ENCODE measurements around the gene SQOR. TPM values are rescaled to one million over a fixed set of nuclear protein-coding genes. Genes with fewer than 3 reads are reported as not detected.

SQOR gene
- total RNA-seq, 1 experiment from 2014 or later, result 23.6 TPM

DNA sequence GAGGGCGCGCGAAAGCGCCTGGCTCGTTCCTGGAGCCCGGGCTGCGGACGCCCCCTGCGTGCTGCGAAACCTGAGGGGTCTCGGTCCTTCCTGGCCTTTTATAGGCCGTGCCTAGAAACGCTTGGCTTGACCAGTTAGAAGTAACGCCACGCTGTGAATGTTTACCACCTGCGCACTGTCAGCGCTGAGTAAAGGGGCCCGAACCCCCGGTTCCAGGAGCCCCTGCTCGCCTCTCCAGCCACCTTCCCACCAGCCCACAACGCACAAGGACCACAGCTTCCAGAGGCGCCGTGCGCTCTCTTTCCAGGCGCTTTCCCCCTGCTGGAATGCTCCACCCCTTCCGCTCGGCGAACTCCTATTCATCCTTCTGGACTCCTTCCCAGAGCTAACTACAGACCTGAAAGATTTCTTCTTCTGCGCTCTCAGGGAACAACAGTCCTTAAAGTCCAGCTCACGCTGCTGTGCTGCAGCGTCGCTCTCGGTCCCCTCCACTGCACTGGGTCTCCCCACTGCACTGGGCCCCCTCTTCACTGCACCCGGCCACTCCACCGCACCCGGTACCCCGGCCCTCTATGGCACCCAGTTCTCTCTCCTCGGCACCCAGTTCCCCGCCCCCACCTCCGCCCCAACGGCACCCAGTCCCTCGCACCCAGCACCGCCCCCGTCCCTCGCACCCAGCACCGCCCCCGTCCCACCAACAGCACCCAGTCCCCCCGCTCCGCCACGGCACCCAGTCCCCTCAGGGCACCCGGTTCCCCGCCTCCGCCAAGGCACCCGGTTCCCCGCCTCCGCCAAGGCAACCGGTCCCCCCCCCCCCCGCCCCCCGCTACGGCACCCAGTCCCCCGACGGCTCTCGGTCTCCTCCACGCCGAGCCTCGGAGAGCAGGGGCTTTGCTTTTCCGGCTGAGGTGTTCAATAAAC lies 69.8 kb downstream of the SQOR start:
- DNase-seq (ENCODE audit: extremely low read depth, low read depth), result no peak

DNA sequence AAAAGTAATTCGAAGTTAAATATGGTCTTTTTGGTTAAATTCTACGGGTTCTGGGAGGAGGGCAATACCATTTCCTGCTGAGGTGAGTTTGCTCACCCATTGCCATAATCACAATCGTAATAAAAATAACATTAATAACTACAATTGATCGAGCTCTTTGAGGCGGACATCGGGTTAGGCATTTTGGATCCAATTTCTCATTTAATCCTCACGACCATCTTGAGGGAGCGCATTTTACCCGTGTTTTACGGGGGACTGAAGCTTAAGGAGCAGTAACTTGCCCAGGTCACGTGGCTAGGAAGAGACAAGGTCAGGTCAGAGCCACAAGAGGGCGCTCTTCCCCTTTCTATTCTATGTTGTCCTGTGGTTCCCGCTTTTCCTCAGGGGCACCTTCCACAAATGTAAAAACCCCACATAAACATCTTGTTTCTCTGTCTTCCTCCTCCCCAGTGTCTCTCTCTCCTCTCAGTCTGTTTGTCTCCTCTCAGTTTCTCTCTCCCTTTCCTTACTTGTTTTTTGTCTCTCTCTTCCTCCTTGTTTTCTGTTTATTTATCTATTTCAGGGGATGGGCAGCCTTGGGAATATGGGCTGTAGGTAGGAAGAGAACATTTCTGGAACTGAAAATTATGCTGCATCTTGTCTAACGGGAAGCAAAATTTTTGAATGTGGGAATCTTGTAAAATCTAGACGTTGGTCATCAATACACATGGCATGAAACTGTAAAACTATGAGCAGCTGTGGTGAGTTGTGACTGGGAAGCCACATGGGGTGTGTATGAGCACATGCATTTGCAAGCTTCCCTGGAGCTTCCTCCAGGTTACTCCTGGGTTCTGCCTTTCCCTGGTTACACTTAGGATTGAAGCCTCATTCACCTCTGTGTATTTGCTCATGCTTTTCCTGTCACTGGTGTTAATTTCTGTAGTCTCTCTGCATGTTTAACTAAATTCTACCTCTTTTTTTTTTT lies 71.0 kb downstream of the SQOR start:
- peak; percentile 77 for DNase-seq (ENCODE audit: extremely low read depth, low read depth)

DNA sequence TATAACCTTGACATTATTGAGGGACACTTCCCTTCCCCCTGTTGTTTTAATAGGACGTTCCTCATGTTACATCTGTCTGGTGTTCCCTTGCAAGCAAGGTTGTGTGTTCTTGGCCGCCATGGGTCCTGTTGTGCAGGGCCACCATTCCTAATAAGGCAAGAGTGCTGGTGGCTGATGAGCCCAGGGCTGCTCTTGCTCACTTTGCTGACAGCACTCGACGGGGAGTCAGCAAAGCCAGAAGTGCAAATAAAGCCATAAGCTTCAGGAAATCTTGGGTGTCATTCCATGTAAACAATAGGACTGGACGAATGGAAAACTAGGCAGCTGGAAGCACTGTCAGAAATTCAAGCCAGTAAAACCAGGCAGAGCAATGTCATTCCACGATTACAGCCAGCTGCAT lies 75.8 kb downstream of the SQOR start:
- no peak for DNase-seq (ENCODE audit: extremely low read depth, low read depth)

DNA sequence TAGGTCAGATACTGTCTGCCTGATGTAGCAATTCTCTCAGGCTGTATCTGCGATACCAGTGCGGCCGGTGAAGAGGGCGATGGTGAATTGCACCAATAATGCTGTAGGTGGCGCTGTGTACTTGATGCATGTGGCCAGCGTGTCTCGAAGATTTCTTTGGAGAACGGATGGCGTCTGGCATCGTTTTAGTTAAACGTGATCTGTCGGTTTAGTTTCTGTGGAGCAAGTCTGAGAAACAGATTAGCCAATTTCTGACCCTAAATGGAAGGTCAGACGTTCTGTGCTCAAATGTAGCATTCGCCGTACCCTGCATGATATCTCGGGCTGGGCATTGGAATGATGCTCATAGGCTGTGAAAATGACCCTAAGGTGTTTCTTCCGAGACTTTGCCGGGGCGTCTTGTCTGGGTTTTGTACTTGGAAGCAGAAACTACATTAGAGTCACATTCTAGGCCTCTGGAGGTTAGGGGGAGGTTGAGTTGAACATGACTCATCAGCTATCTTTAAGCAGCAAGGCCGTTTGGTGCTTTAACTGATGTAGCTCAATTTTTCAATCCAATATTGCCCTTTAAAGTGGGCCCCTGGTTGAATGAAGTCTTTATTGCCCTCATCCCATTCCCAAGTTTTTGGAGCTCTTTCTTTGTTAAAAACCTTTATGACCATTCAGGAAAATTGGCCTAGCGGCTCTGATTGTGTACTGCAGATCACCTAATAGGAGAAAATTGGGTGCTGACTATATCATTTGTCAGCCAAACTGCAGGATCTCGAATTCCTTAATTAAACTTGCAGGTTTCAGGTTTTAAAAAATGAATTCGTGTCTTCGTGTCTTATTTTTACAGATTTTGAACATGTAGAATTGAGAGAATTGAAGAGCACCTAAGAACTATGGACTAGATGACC lies 80.0 kb downstream of the SQOR start:
- peak; percentile 47 for DNase-seq (ENCODE audit: extremely low read depth, low read depth)

DNA sequence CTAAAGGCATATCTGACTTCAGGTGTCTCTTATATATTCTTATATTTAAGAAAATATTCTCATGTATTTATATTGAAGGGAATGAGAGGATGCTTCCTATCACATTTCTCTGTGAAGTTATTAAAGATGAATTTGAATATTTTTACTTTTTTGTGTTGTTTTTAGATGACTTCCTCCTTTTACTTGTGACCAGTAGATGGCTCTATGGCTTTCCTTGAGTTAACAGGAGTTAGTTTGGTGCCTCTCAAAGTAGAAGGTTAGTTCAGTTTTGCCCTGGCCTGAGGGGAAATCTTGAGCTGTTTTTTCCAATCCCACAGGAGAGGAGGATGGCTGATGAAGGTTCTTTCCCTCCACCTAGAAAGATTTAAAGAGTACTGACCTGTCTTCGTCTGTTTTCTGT lies 80.7 kb downstream of the SQOR start:
- DNase-seq (ENCODE audit: extremely low read depth, low read depth), result no peak

DNA sequence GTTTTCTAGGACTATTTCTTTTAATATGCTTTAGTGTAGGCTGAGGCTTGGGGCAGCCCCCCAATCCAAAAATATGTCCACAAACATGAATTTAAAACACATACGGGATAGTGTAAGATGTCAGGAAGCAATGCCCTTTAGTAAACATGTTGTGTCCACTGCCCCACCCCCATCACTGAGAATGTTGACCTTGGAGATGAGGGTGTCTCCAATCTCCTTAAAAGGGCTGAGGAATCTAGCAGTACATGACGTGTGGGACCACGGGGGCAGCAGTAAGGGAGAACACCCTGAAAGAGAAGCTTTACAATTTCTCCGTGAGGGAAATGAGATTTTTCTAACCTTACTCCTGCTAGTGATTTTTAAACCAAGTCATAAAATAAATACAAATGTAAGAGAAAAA lies 84.7 kb downstream of the SQOR start:
- DNase-seq (ENCODE audit: extremely low read depth, low read depth), result no peak

DNA sequence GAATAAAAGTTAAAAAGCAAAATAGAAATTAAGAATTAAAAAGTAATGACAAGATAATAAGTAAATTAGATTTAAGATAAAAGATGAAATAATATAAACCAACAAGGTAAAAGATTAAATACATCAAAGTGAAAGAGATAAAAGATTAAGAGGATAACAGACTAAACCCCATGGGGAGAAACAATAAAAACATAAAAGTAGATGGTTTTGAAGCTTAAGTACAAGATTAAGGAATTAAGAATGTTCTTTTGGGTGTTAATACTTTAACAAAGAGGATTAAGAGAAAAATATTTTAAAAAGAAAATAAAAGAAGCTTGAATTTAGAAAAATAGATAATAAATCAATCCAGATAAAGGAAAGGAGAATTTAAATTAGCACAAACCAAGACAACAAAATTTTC lies 85.4 kb downstream of the SQOR start:
- no peak for DNase-seq (ENCODE audit: extremely low read depth, low read depth)

DNA sequence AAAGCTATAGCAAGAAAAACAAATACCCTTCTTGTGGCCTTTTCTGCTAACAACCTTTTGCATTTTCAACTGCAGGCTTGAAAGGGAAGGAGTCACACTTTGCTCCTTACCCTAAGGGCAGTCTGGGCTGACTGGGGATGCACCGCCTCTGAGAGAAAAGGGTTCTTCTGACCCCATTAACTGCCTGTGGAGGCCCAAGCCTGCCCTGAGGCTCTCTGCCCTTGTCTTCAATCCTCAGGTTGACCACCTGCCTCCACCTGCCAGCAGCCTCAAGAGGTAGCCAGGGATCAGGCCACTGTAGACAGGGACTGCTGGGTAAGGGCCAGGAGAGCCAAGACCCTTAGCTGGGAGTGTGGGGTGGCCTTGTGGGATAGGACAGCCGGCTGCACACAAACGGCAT lies 93.8 kb downstream of the SQOR start:
- no peak for DNase-seq (ENCODE audit: extremely low read depth, low read depth)

DNA sequence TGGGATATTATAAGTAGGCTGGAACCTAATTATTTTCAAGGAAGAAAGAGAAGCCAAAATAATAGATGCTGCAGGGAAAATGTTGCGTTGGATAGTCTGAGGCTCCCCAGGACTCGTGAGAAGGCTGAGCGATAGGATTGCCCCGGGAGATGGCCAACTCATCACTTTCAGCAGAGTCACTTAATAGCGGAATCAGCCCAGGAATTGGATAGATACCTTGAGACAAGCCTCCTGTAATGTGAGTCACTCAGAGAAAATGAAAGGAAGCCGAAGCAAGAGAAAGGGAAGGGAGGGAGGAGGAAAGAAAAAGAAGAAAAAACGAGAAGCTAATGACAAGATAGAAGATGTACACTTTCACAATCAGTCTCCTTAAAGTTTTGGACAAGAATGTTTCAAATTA lies 94.3 kb downstream of the SQOR start:
- DNase-seq (ENCODE audit: extremely low read depth, low read depth), result no peak

DNA sequence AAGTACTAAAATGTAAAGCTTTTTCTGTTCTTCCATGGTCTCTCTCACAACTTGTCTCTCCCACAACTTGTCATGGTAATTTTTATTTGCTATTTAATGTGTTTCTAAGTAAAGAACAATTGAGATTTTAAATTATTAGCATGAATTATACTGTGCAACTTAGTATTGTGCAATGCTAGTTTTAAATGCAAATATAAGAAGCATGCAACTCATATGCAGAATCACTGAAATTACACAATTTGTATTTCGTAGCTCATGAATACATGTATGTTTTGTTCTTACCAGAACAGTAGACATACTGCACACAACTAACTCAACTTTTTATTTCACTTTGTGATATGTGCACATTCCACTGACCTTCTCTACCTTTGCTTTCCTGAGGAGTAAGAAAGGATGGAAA lies 96.5 kb downstream of the SQOR start:
- no peak for DNase-seq (ENCODE audit: extremely low read depth, low read depth)

DNA sequence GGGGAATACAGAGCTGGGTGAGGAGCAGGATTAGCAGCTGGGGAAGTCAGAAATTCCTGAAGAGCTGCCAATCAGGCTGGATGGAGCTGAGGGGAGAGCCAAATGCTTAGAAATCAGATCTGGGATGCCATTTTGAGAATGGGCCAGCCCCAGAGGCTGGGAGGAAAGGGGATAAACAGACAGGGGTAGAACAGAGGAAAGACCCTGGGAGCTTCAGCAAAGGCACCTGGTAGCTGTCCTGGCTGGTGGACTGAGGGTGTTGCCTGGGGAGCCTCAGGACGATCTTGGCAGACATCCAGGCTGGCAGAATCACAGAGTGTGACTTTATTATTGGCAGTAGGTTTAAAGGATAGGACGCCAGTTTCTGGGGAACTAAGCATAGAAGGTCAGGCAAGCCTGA lies 97.8 kb downstream of the SQOR start:
- no peak for DNase-seq (ENCODE audit: extremely low read depth, low read depth)

DNA sequence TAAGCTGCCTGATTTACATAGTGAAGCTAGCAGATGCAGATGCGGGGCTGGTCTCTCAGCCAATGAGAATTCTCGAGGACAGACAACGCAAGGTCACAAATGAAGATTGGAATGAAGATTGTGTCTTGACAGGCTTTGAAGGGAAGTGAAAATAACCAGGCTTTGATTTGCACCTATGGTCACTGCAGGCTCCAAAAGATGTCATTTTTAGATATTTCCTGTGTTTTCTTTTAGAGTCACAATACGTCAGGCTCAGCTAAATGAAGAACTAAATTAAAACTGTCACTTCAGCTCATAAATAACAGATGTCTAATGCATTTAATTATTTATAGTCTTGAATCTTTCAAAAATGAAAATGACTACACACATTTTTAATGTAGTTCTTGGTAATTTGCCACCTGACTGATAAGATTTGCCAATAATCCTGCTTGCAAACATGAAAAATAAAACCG lies 99.5 kb downstream of the SQOR start:
- DNase-seq (ENCODE audit: extremely low read depth, low read depth), result no peak

Small RNA genes lying within 50 kb of the gene (small RNA-seq; reads per million reads assigned to genes)
- gene RF00019, result 0 reads per million in 2 experiments

Other genes with a start within 250 kb of the SQOR start
- 2.7 and 4.6 TPM in 2 replicates for gene SLC30A4, start 112.3 kb upstream of the SQOR start, total RNA-seq (2014; rRNA removed; shearing (Covaris generic))
- gene BLOC1S6, start 47.6 kb upstream of the SQOR start, total RNA-seq (2014; rRNA removed; shearing (Covaris generic)), result 55.5 and 57.4 TPM in 2 replicates

Data from NCI-H460 (cell line).